H1 (cell line): ENCODE results near the gene CYP2S1. TPM values are rescaled to one million over a fixed set of nuclear protein-coding genes. Genes with fewer than 3 reads are reported as not detected.

Source experiments
- ASH2L ChIP-seq: fragments of 200-600, 300-600 bp; sonication (generic); IDR thresholded peaks from one replicate; pipeline ENCODE4 v1.7.1; 2017; ENCODE audit warnings: low read length
- BACH1 ChIP-seq: IDR thresholded peaks from 2 replicates; pipeline ENCODE4 v1.6.1; 2012; ENCODE audit warnings: low read length, improper control_type of control experiment
- CBX5 ChIP-seq: fragments of 300-800, 300-1000 bp; sonication (generic); IDR thresholded peaks from 2 replicates; pipeline ENCODE4 v1.7.1; 2016; ENCODE audit warnings: antibody characterized with exemption, low read length, low read depth
- CREB1 ChIP-seq: IDR thresholded peaks from 2 replicates; pipeline ENCODE4 v1.6.1; 2012; ENCODE audit warnings: inconsistent platforms
- CTBP2 ChIP-seq: IDR thresholded peaks from 2 replicates; pipeline ENCODE4 v1.7.0; 2011; ENCODE audit warnings: borderline replicate concordance, mild to moderate bottlenecking, moderate library complexity, mixed read lengths, low read length; ENCODE audit not compliant: insufficient read depth, insufficient read length
- EZH2 ChIP-seq: fragments of 200-600 bp; sonication (generic); IDR thresholded peaks from 2 replicates; pipeline ENCODE4 v1.7.1; 2012; ENCODE audit warnings: low read depth, mild to moderate bottlenecking, moderate library complexity, low read length, inconsistent platforms; ENCODE audit not compliant: severe bottlenecking
- MAX ChIP-seq: IDR thresholded peaks from 2 replicates; pipeline ENCODE4 v1.6.1; 2012; ENCODE audit warnings: inconsistent platforms
- POLR2A ChIP-seq, 2 experiments: IDR thresholded peaks; 1 replicate in 1 of 2; 2 replicates in 1 of 2; pipeline ENCODE4 v1.6.1; 2011; ENCODE audit warnings: low read depth in 2 of 2, low read length in 2 of 2, mild to moderate bottlenecking in 2 of 2; ENCODE audit errors: control extremely low read depth in 1 of 2
- RAD21 ChIP-seq, 2 experiments: IDR thresholded peaks in 1 of 2; conservative IDR thresholded peaks in 1 of 2; 2 replicates each; pipeline ENCODE4 v1.6.1; 2011; ENCODE audit warnings: low read depth in 2 of 2, low read length in 2 of 2, improper control_type of control experiment in 1 of 2, inconsistent platforms in 1 of 2, mild to moderate bottlenecking in 1 of 2, moderate library complexity in 1 of 2
- RBBP5 ChIP-seq: IDR thresholded peaks from 2 replicates; pipeline ENCODE4 v1.7.1; 2012; ENCODE audit warnings: low read depth, mild to moderate bottlenecking, inconsistent platforms, low read length, moderate library complexity, borderline replicate concordance
- SP1 ChIP-seq: IDR thresholded peaks from 2 replicates; pipeline ENCODE4 v1.6.1; 2011; ENCODE audit warnings: low read depth, low read length
- SP2 ChIP-seq: IDR thresholded peaks from 2 replicates; pipeline ENCODE4 v1.6.1; 2012; ENCODE audit warnings: mild to moderate bottlenecking, low read length, inconsistent platforms
- SUZ12 ChIP-seq: fragments of 200-600 bp; sonication (generic); IDR thresholded peaks from 2 replicates; pipeline ENCODE4 v1.6.1; 2012; ENCODE audit warnings: mild to moderate bottlenecking, inconsistent platforms, low read length, moderate library complexity, mixed read lengths
- USF2 ChIP-seq: IDR thresholded peaks from 2 replicates; pipeline ENCODE4 v1.6.1; 2011; ENCODE audit warnings: low read length, improper control_type of control experiment
- polyA plus RNA-seq, 7 experiments: library from polyadenylated mRNA; depleted of rRNA in 3 of 7; stranded (reverse) in 5 of 7; unstranded in 2 of 7; fragments of >200 nt in 5 of 7; fragments of 200-250 nt in 2 of 7; gene quantifications; 1 replicate in 5 of 7; 2 replicates in 1 of 7; 4 replicates in 1 of 7; pipeline versions ENCODE4 v1.2.1 to v1.2.3, GENCODE V29; 2011 to 2013; ENCODE audit warnings: missing spikeins in 2 of 7, mixed read lengths in 2 of 7
- total RNA-seq: library from RNA; stranded (reverse); fragmentation: NEBNext Ultra II Directional; extraction: Animal tissue kit (Norgen Biotek cat#: 25700); gene quantifications from 2 replicates; pipeline ENCODE4 v1.2.1, GENCODE V29; 2021

Gene CYP2S1
- total and polyA plus RNA-seq, 2 of the 8 experiments (the other 6 are each of a cell fraction or from before 2014, with no cell fraction given) = 97.9 to 245 TPM

GRCh38 chr19:41161903-41162302 is 31.1 kb upstream of the CYP2S1 start (continued):
- peak; percentile 71 for TF ChIP-seq SP2
- no peak for TF ChIP-seq RBBP5
- TF ChIP-seq EZH2 = no peak
- TF ChIP-seq CBX5 = no peak
- no peak for TF ChIP-seq SUZ12
- no peak for TF ChIP-seq SP1
- TF ChIP-seq POLR2A (IDR thresholded peaks at IDR 0.05; ENCODE audit: control extremely low read depth in 1 of 2, low read depth in 2 of 2, low read length in 2 of 2) = no peak
- TF ChIP-seq USF2 = no peak
- TF ChIP-seq CTBP2 = no peak
- TF ChIP-seq MAX = no peak
- no peak for TF ChIP-seq ASH2L
- TF ChIP-seq BACH1 = no peak
- TF ChIP-seq CREB1 = no peak
- peak; percentile 22 to 49; a peak in 3 of 4 replicates for TF ChIP-seq RAD21 (IDR thresholded peaks at IDR 0.05 in 1 of 2, conservative IDR thresholded peaks at IDR 0.05 in 1 of 2; ENCODE audit: low read depth in 2 of 2, low read length in 2 of 2)
